Measurements from ENCODE around the gene SMCO3.

GRCh38 chr12:14770496-14771461 lies 43.2 kb downstream of the SMCO3 start:
- TF ChIP-seq ZBTB48 (tag by site-specific recombination; IDR thresholded peaks at IDR 0.05) = peak; percentile 38; the same call in 1 of the 2 replicates
- TF ChIP-seq CTCF (tag by site-specific recombination; IDR thresholded peaks at IDR 0.05) = peak; percentile 19; the same call in 1 of the 2 replicates
- TF ChIP-seq ZNF223 (tag by site-specific recombination; IDR thresholded peaks at IDR 0.05) = no peak
- TF ChIP-seq ZNF423 (tag by site-specific recombination; IDR thresholded peaks at IDR 0.05) = no peak
- TF ChIP-seq ZNF558 (tag by site-specific recombination; IDR thresholded peaks at IDR 0.05) = no peak

Data from HEK293 (cell line).